Endothelial cell of umbilical vein (primary cell): ENCODE data around the gene GOLGA3.

Experiments used
- MYC ChIP-seq: IDR thresholded peaks from one replicate; pipeline ENCODE4 v1.6.1; 2011; ENCODE audit warnings: mild to moderate bottlenecking, low read depth, low read length
- TF ChIP-seq, protein P1 (sequence below), 2 donors: IDR thresholded peaks; 1 replicate in 1 of 2; 2 replicates in 1 of 2; pipeline ENCODE4 v1.5.1; 2011; ENCODE audit warnings: low read length in 2 of 2, mild to moderate bottlenecking in 2 of 2, moderate library complexity in 2 of 2, control low read depth in 1 of 2, inconsistent platforms in 1 of 2, low read depth in 1 of 2; ENCODE audit not compliant: insufficient read depth in 1 of 2; ENCODE audit errors: extremely low read depth in 1 of 2

DNA sequence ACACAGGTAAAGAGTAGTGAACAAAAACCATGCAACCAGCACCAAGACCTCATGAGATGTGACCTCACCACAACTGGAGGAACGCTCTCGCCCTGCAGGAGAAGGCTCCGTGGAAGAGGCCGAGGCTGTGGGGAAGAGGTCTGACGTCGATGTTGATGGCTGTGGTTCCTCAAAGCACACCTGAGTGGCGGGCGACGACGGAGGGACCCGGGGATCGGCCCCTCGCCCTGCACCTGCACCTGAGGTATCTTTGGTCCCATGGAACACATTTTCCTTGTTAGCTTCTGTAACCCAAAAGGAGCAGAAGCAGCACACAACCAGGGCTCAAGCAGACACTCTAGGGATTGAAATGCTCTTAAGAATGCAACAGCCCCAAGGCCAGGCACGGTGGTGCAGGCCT, 40.9 kb upstream of the GOLGA3 start:
- TF ChIP-seq, protein P1, sequence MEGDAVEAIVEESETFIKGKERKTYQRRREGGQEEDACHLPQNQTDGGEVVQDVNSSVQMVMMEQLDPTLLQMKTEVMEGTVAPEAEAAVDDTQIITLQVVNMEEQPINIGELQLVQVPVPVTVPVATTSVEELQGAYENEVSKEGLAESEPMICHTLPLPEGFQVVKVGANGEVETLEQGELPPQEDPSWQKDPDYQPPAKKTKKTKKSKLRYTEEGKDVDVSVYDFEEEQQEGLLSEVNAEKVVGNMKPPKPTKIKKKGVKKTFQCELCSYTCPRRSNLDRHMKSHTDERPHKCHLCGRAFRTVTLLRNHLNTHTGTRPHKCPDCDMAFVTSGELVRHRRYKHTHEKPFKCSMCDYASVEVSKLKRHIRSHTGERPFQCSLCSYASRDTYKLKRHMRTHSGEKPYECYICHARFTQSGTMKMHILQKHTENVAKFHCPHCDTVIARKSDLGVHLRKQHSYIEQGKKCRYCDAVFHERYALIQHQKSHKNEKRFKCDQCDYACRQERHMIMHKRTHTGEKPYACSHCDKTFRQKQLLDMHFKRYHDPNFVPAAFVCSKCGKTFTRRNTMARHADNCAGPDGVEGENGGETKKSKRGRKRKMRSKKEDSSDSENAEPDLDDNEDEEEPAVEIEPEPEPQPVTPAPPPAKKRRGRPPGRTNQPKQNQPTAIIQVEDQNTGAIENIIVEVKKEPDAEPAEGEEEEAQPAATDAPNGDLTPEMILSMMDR (IDR thresholded peaks at IDR 0.05; ENCODE audit: extremely low read depth in 1 of 2, insufficient read depth in 1 of 2, low read depth in 1 of 2, low read length in 2 of 2), result no peak
- TF ChIP-seq MYC, result no peak
